ENCODE measurements around the gene MPHOSPH9. TPM values are rescaled to one million over a fixed set of nuclear protein-coding genes. Genes with fewer than 3 reads are reported as not detected.
A peak's percentile ranks its signal among the peaks of the same experiment; 100 is the strongest.

MPHOSPH9 gene
- total RNA-seq, 1 experiment from 2014 or later = 47.5 TPM

GRCh38 chr12:123150275-123150743 lies 82.6 kb downstream of the MPHOSPH9 start:
- H3K27ac Mint-ChIP-seq = no peak overlapping the region
- ATAC-seq (peak; percentile 34), DNase-seq (ENCODE audit: low spot score) (peak; percentile 32)
- no peaks in the 10 kb centered on the region for H3K9me3 Mint-ChIP-seq
- ChIA-PET CTCF (interaction anchor here (1.0 to 2.4 kb wide), 2 partner anchors 107 to 161 kb away, joined by 3 to 8 read pairs; no protein-coding TSS in a partner anchor), POLR2A (no interaction called here)
- H3K36me3 Mint-ChIP-seq = no peaks in the 10 kb centered on the region
- peaks cover 50% of the 10 kb centered on the region for H3K4me1 Mint-ChIP-seq
- H3K27me3 Mint-ChIP-seq (ENCODE audit: low read depth) = peaks cover 41% of the 10 kb centered on the region
- H3K4me3 Mint-ChIP-seq = peak overlapping the region; percentile 81
- TF ChIP-seq GRHL2 (CRISPR knock-in tag; IDR thresholded peaks at IDR 0.05; ENCODE audit: insufficient replicate concordance, severe bottlenecking) (no peak), ZBTB43 (CRISPR knock-in tag; IDR thresholded peaks at IDR 0.05) (no peak), RELA (CRISPR knock-in tag; IDR thresholded peaks at IDR 0.05; ENCODE audit: borderline replicate concordance) (no peak), ZNF671 (CRISPR knock-in tag; IDR thresholded peaks at IDR 0.05) (no peak), ERG (CRISPR knock-in tag; IDR thresholded peaks at IDR 0.05) (no peak), SP1 (CRISPR knock-in tag; conservative IDR thresholded peaks at IDR 0.05) (no peak), ATF2 (CRISPR knock-in tag; IDR thresholded peaks at IDR 0.05; ENCODE audit: borderline replicate concordance, low read depth) (no peak), KAT7 (CRISPR knock-in tag; IDR thresholded peaks at IDR 0.05; ENCODE audit: borderline replicate concordance) (peak; percentile 49; the same call in 1 of the 2 replicates), CDX4 (CRISPR knock-in tag; IDR thresholded peaks at IDR 0.05; ENCODE audit: borderline replicate concordance) (no peak), SMAD4 (CRISPR knock-in tag; IDR thresholded peaks at IDR 0.05) (no peak), STAT6 (CRISPR knock-in tag; conservative IDR thresholded peaks at IDR 0.05; ENCODE audit: low read depth) (no peak), PRDM15 (CRISPR knock-in tag; IDR thresholded peaks at IDR 0.05) (no peak), ESRRA (CRISPR knock-in tag; IDR thresholded peaks at IDR 0.05; ENCODE audit: borderline replicate concordance) (peak; percentile 50; the same call in 1 of the 2 replicates), ZNF281 (CRISPR knock-in tag; IDR thresholded peaks at IDR 0.05) (no peak)
